Ovary (tissue), 3 donors: ENCODE results near the gene FBXL15.

ENCODE experiments used
- CTCF ChIP-seq, 3 donors: fragments of 450-650 bp in 2 of 3; fragments of 200-600 bp in 1 of 3; IDR thresholded peaks; one replicate each; pipeline versions ENCODE4 v1.5.1 to v1.8.0; 2016 to 2022; ENCODE audit warnings: antibody characterized with exemption in 3 of 3, mild to moderate bottlenecking in 1 of 3
- POLR2A ChIP-seq: fragments of 450-650 bp; IDR thresholded peaks from one replicate; pipeline ENCODE4 v1.6.1; 2017; ENCODE audit warnings: antibody characterized with exemption, mild to moderate bottlenecking, moderate library complexity
- donor health status: DM: no; HTN: no; CAD: no.

DNA sequence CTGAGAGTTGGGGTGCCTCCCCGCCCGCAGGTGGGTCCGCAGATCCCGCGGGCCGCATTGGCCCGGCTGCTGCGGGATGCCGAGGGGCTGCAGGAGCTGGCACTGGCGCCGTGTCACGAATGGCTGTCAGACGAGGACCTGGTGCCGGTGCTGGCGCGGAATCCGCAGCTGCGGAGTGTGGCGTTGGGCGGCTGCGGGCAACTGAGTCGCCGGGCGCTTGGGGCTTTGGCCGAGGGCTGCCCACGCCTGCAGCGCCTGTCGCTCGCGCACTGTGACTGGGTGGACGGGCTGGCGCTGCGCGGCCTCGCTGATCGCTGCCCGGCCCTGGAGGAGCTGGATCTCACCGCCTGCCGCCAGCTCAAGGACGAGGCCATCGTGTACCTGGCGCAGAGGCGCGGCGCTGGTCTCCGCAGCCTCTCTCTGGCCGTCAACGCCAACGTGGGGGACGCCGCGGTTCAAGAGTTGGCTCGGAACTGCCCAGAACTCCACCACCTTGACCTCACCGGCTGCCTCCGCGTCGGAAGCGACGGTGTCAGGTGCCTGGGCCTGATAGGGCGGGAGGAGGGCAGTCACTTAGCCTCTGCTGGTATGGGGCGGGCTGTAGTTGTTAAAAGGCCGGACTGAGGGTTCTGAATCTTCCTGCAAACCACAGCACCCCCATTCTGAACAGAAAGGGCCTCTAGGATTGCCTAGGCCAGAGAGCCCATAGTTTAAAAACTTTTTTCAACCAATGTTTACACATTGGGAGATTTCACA is 1.3 kb downstream of the FBXL15 start:
- TF ChIP-seq CTCF (IDR thresholded peaks at IDR 0.05) (no peak), POLR2A (no peak)
